Esophagus muscularis mucosa (tissue), 4 donors: ENCODE results near the gene MT1B.

Experiments
- CTCF ChIP-seq, 3 experiments: fragments of 200-600 bp in 2 of 3; fragments of 450-650 bp in 1 of 3; sonication (generic) in 2 of 3; IDR thresholded peaks; one replicate each; pipeline ENCODE4 v1.5.1; 2017 to 2019; ENCODE audit warnings: antibody characterized with exemption in 3 of 3, mild to moderate bottlenecking in 2 of 3, moderate library complexity in 1 of 3
- EP300 ChIP-seq: sonication (generic); formaldehyde crosslinking; IDR thresholded peaks from one replicate; pipeline ENCODE4 v1.6.1; 2017; ENCODE audit warnings: antibody characterized with exemption
- POLR2A ChIP-seq: fragments of 450-650 bp; IDR thresholded peaks from one replicate; pipeline ENCODE4 v1.6.1; 2017; ENCODE audit warnings: antibody characterized with exemption, moderate library complexity, mild to moderate bottlenecking, low read depth
- POLR2AphosphoS5 ChIP-seq, 2 donors: sonication (generic); formaldehyde crosslinking; IDR thresholded peaks; one replicate each; pipeline ENCODE4 v1.6.1; 2017; ENCODE audit warnings: antibody characterized with exemption in 2 of 2

DNA sequence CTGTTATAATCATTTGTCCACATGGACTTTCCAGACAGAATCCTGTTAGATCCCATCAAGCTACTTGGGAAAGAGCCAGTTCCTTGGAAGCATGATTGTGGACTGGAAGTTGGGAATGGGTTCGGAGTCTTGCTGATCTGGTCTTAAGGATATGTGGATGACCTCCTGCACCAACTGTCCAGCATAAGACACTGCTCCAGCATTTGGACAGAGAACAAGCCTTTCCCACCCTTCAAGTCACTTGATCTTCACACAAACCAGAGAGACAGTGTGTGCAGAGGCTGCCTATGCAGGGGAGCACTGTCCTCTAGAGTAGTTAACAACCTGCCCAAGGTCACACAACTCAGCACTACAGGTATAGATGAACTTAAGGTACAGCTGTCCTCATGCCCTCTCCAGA, 5.8 kb upstream of the MT1B start:
- no peak for TF ChIP-seq CTCF (IDR thresholded peaks at IDR 0.05)
- no peak for TF ChIP-seq POLR2A
- TF ChIP-seq POLR2AphosphoS5 (IDR thresholded peaks at IDR 0.05) = no peak
- no peak for TF ChIP-seq EP300
